ENCODE measurements around the gene ANKRD63.

DNA sequence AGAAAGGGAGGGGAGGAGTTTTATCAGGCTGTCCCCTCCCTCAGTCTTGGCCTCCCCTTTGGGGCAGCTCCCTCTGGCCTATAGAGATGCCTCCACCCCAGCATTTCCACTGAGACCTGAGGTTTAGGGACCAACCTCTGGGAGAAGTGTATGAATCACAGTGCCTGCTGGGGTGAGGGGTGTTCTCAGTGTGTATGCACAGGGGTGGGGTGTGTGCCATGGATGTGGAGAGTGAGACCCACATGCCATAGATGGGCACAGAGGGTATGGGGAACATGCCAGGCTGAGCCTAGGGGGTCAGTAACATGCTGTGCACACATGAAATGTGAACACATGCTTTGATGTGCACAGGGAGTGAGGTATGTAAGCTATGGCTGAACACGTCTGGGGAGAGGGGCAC, 12.4 kb upstream of the ANKRD63 start:
- TF ChIP-seq, protein P1, sequence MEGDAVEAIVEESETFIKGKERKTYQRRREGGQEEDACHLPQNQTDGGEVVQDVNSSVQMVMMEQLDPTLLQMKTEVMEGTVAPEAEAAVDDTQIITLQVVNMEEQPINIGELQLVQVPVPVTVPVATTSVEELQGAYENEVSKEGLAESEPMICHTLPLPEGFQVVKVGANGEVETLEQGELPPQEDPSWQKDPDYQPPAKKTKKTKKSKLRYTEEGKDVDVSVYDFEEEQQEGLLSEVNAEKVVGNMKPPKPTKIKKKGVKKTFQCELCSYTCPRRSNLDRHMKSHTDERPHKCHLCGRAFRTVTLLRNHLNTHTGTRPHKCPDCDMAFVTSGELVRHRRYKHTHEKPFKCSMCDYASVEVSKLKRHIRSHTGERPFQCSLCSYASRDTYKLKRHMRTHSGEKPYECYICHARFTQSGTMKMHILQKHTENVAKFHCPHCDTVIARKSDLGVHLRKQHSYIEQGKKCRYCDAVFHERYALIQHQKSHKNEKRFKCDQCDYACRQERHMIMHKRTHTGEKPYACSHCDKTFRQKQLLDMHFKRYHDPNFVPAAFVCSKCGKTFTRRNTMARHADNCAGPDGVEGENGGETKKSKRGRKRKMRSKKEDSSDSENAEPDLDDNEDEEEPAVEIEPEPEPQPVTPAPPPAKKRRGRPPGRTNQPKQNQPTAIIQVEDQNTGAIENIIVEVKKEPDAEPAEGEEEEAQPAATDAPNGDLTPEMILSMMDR (IDR thresholded peaks at IDR 0.05), result no peak
- no peak for TF ChIP-seq EZH2 (IDR thresholded peaks at IDR 0.05)
- no peak for TF ChIP-seq EZH2phosphoT487 (IDR thresholded peaks at IDR 0.05)
